ENCODE results near the gene BBS2. TPM values are rescaled to one million over a fixed set of nuclear protein-coding genes. Genes with fewer than 3 reads are reported as not detected.

BBS2 gene
- total RNA-seq, 1 donor from 2014 or later, result 18.0 TPM

GRCh38 chr16:56547120-56547948, 27.5 kb upstream of the BBS2 start:
- no peak for DNase-seq (ENCODE audit: low spot score)
- no peaks in the 10 kb centered on the region for H3K36me3 Mint-ChIP-seq (ENCODE audit: low read depth)
- no peak overlapping the region for H3K27ac Mint-ChIP-seq
- intact Hi-C loops (cut with micrococcal nuclease), result no loop called here
- peaks cover 8% of the 10 kb centered on the region for H3K27me3 Mint-ChIP-seq (ENCODE audit: low read depth)
- H3K4me1 Mint-ChIP-seq (ENCODE audit: low read depth), result peaks cover 12% of the 10 kb centered on the region
- no peaks in the 10 kb centered on the region for H3K9me3 Mint-ChIP-seq
- H3K4me3 Mint-ChIP-seq (ENCODE audit: low read depth), result no peak overlapping the region

DNA sequence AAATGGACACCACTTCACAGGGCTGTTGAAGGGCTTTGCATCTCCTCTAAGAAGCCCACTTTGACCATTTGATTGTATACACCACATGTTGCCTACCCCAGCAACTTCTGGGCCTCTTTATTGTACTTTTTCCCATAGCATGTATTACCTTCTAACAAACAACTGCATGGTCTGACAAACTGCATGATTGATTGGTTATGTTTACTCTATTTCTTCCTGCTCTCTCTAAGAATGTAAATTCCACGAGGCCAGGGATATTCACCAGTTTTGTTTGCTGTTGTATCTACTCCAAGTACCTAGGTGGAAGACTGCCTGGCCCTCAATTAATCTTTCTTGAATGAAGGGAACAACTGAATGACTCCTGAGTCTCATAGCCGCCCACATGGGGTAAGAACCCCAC, 22.2 kb upstream of the BBS2 start:
- no peaks in the 10 kb centered on the region for H3K9me3 Mint-ChIP-seq
- intact Hi-C loops (cut with micrococcal nuclease), result no loop called here
- no peaks in the 10 kb centered on the region for H3K36me3 Mint-ChIP-seq (ENCODE audit: low read depth)
- DNase-seq (ENCODE audit: low spot score), result no peak
- H3K27ac Mint-ChIP-seq, result no peak overlapping the region
- peaks cover 14% of the 10 kb centered on the region for H3K27me3 Mint-ChIP-seq (ENCODE audit: low read depth)
- H3K4me3 Mint-ChIP-seq (ENCODE audit: low read depth), result no peak overlapping the region
- H3K4me1 Mint-ChIP-seq (ENCODE audit: low read depth), result no peaks in the 10 kb centered on the region

- H3K27ac Mint-ChIP-seq, result no peak overlapping the region
- DNase-seq (ENCODE audit: low spot score), result no peak
- peaks cover 13% of the 10 kb centered on the region for H3K27me3 Mint-ChIP-seq (ENCODE audit: low read depth)
- H3K4me3 Mint-ChIP-seq (ENCODE audit: low read depth), result no peak overlapping the region
- no peaks in the 10 kb centered on the region for H3K9me3 Mint-ChIP-seq
- H3K36me3 Mint-ChIP-seq (ENCODE audit: low read depth), result no peaks in the 10 kb centered on the region
- intact Hi-C loops (cut with micrococcal nuclease), result no loop called here
- no peaks in the 10 kb centered on the region for H3K4me1 Mint-ChIP-seq (ENCODE audit: low read depth)
Observed at GRCh38 chr16:56539656-56540055, 19.8 kb upstream of the BBS2 start.

DNA sequence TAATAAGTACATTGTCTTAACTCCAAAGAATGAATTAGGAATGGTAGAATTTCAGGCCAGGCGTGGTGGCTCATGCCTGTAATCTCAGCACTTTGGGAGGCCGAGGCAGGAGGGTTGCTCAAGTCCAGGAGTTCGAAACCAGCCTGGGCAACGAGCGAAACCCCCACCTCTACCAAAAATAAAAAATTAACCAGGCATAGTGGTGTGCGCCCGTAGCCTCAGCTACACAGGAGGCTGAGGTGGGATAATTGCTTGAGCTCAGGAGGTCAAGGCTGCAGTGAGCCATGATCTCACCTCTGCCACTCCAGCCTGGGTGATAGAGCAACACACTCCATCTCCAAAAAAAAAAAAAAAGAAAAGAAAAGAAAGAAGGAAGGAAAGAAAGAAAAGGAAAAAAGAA, 18.5 kb upstream of the BBS2 start:
- Mint-ChIP-seq H3K4me1 (ENCODE audit: low read depth) (no peaks in the 10 kb centered on the region), H3K27ac (no peak overlapping the region), H3K27me3 (ENCODE audit: low read depth) (peaks cover 13% of the 10 kb centered on the region), H3K4me3 (ENCODE audit: low read depth) (no peak overlapping the region), H3K9me3 (no peaks in the 10 kb centered on the region), H3K36me3 (ENCODE audit: low read depth) (no peaks in the 10 kb centered on the region)
- intact Hi-C loops (cut with micrococcal nuclease), result no loop called here
- no peak for DNase-seq (ENCODE audit: low spot score)

- peaks cover 19% of the 10 kb centered on the region for H3K27me3 Mint-ChIP-seq (ENCODE audit: low read depth)
Observed at GRCh38 chr16:56534847-56535383, 15.1 kb upstream of the BBS2 start.

GRCh38 chr16:56532714-56533113, 12.9 kb upstream of the BBS2 start:
- no peaks in the 10 kb centered on the region for H3K36me3 Mint-ChIP-seq (ENCODE audit: low read depth)
- peaks cover 22% of the 10 kb centered on the region for H3K27me3 Mint-ChIP-seq (ENCODE audit: low read depth)
- H3K4me3 Mint-ChIP-seq (ENCODE audit: low read depth), result no peak overlapping the region
- no peaks in the 10 kb centered on the region for H3K4me1 Mint-ChIP-seq (ENCODE audit: low read depth)
- H3K9me3 Mint-ChIP-seq, result no peaks in the 10 kb centered on the region
- intact Hi-C loops (cut with micrococcal nuclease), result no loop called here
- DNase-seq (ENCODE audit: low spot score), result no peak
- H3K27ac Mint-ChIP-seq, result no peak overlapping the region

More at GRCh38 chr16:56534847-56535383, 15.1 kb upstream of the BBS2 start:
- Mint-ChIP-seq H3K36me3 (ENCODE audit: low read depth) (no peaks in the 10 kb centered on the region), H3K27ac (no peak overlapping the region), H3K4me3 (ENCODE audit: low read depth) (no peak overlapping the region), H3K9me3 (no peaks in the 10 kb centered on the region), H3K4me1 (ENCODE audit: low read depth) (no peaks in the 10 kb centered on the region)
- intact Hi-C loops (cut with micrococcal nuclease), result no loop called here
- no peak for DNase-seq (ENCODE audit: low spot score)

- Mint-ChIP-seq H3K9me3 (no peaks in the 10 kb centered on the region), H3K4me3 (ENCODE audit: low read depth) (no peak overlapping the region), H3K27me3 (ENCODE audit: low read depth) (peaks cover 31% of the 10 kb centered on the region), H3K4me1 (ENCODE audit: low read depth) (no peaks in the 10 kb centered on the region), H3K27ac (no peak overlapping the region), H3K36me3 (ENCODE audit: low read depth) (no peaks in the 10 kb centered on the region)
- intact Hi-C loops (cut with micrococcal nuclease), result no loop called here
- no peak for DNase-seq (ENCODE audit: low spot score)
Observed at GRCh38 chr16:56530872-56531271, 11.0 kb upstream of the BBS2 start.

DNA sequence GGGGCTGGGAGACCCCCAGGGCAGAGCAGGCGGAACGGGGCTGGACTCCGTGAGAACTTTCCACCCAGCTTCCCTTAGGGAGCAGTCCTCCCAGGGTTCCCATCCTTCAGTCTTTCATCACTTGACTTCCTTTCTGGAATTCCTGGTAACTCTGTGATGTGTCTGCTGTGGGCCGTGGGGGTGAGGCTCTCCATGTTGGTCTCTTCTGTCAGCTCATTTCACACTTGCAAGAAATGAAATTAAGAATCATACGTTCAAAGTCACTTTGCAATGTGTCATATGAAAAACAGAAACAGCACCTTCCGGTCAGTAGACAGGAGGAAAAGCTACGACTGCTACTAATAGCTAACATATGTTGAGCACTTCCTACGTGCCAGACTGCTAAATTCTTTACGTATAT, 5.4 kb upstream of the BBS2 start:
- DNase-seq (ENCODE audit: low spot score), result no peak
- Mint-ChIP-seq H3K9me3 (no peaks in the 10 kb centered on the region), H3K36me3 (ENCODE audit: low read depth) (no peaks in the 10 kb centered on the region), H3K4me3 (ENCODE audit: low read depth) (no peak overlapping the region), H3K4me1 (ENCODE audit: low read depth) (peaks cover 5% of the 10 kb centered on the region), H3K27me3 (ENCODE audit: low read depth) (peaks cover 17% of the 10 kb centered on the region), H3K27ac (no peak overlapping the region)
- intact Hi-C loops (cut with micrococcal nuclease), result no loop called here

GRCh38 chr16:56520251-56520577, 390 bp upstream of the BBS2 start:
- Mint-ChIP-seq H3K4me1 (ENCODE audit: low read depth) (peaks cover 8% of the 10 kb centered on the region), H3K9me3 (no peaks in the 10 kb centered on the region), H3K36me3 (ENCODE audit: low read depth) (no peaks in the 10 kb centered on the region), H3K4me3 (ENCODE audit: low read depth) (peak overlapping the region; percentile 79), H3K27ac (peak overlapping the region; percentile 50), H3K27me3 (ENCODE audit: low read depth) (no peaks in the 10 kb centered on the region)
- intact Hi-C loops (cut with micrococcal nuclease), result loop anchor here (5.0 kb wide), 1 partner anchor 68 kb away; the partner anchor contains the start of genes NUDT21 and OGFOD1
- DNase-seq (ENCODE audit: low spot score), result no peak

- Mint-ChIP-seq H3K27ac (no peak overlapping the region), H3K9me3 (no peaks in the 10 kb centered on the region), H3K4me1 (ENCODE audit: low read depth) (peaks cover 8% of the 10 kb centered on the region), H3K36me3 (ENCODE audit: low read depth) (no peaks in the 10 kb centered on the region), H3K4me3 (ENCODE audit: low read depth) (peak overlapping the region; percentile 79), H3K27me3 (ENCODE audit: low read depth) (no peaks in the 10 kb centered on the region)
- intact Hi-C loops (cut with micrococcal nuclease), result no loop called here
- DNase-seq (ENCODE audit: low spot score), result no peak
Observed at GRCh38 chr16:56518425-56518824, 1.4 kb downstream of the BBS2 start.

DNA sequence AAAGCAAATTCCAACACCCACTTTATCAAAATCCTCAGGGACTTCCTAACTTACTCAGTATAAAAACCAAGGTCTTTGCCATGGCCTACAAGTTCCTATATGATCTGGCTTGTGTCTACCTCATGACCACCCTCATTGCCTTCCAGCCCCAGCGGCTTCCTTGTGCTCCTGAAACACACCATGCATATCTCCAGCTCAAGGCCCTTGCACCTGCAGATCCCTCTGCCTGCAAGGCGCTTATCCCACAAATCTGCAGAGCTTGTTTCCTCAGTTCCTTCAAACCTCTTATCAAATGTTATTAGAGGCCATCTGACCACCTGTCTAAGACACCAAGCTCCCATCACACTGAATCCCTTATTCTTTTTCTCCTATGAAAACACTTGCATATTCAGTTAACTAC, 2.6 kb downstream of the BBS2 start:
- H3K4me1 Mint-ChIP-seq (ENCODE audit: low read depth), result peaks cover 8% of the 10 kb centered on the region
- no peaks in the 10 kb centered on the region for H3K9me3 Mint-ChIP-seq
- no peak overlapping the region for H3K4me3 Mint-ChIP-seq (ENCODE audit: low read depth)
- intact Hi-C loops (cut with micrococcal nuclease), result no loop called here
- H3K36me3 Mint-ChIP-seq (ENCODE audit: low read depth), result no peaks in the 10 kb centered on the region
- no peak overlapping the region for H3K27ac Mint-ChIP-seq
- H3K27me3 Mint-ChIP-seq (ENCODE audit: low read depth), result no peaks in the 10 kb centered on the region
- no peak for DNase-seq (ENCODE audit: low spot score)

- peaks cover 3% of the 10 kb centered on the region for H3K36me3 Mint-ChIP-seq (ENCODE audit: low read depth)
- H3K9me3 Mint-ChIP-seq, result no peaks in the 10 kb centered on the region
- H3K27ac Mint-ChIP-seq, result no peak overlapping the region
- no peak overlapping the region for H3K4me3 Mint-ChIP-seq (ENCODE audit: low read depth)
- H3K27me3 Mint-ChIP-seq (ENCODE audit: low read depth), result no peaks in the 10 kb centered on the region
- no peak for DNase-seq (ENCODE audit: low spot score)
- intact Hi-C loops (cut with micrococcal nuclease), result loop anchor here (2.0 kb wide), 1 partner anchor 187 kb away; no protein-coding TSS in a partner anchor
- peaks cover 7% of the 10 kb centered on the region for H3K4me1 Mint-ChIP-seq (ENCODE audit: low read depth)
Observed at GRCh38 chr16:56515665-56516064, 4.2 kb downstream of the BBS2 start.

DNA sequence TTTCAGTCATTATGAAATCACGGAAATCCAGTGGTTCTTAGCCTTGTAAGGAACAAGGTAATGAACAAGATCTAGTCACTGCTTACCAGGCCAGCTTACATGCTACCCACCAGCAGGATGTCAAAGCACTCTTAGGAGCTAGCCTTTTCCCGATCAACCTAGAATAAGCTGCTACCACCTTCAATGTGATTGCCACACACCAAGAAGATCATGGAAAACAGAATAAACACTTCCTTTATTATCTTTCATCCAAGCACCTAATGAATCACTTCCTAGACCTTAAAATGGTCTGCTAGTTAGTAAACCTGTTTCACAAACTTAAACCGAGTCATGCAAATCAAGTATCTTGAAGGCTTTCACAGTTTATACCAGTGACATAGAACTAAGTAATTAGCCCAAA, 5.0 kb downstream of the BBS2 start:
- intact Hi-C loops (cut with micrococcal nuclease), result loop anchor here (2.0 kb wide), 1 partner anchor 188 kb away; no protein-coding TSS in a partner anchor

More for the DNA sequence above, 5.0 kb downstream of the BBS2 start:
- H3K4me3 Mint-ChIP-seq (ENCODE audit: low read depth), result no peak overlapping the region
- no peak overlapping the region for H3K27ac Mint-ChIP-seq
- H3K4me1 Mint-ChIP-seq (ENCODE audit: low read depth), result no peaks in the 10 kb centered on the region
- no peaks in the 10 kb centered on the region for H3K9me3 Mint-ChIP-seq
- no peaks in the 10 kb centered on the region for H3K27me3 Mint-ChIP-seq (ENCODE audit: low read depth)
- peaks cover 3% of the 10 kb centered on the region for H3K36me3 Mint-ChIP-seq (ENCODE audit: low read depth)
- DNase-seq (ENCODE audit: low spot score), result no peak
